DMS53 (cell line): ENCODE measurements around the gene COL18A1.

ENCODE experiments used
- DNase-seq: peaks from one replicate; lab custom pipeline; 2025; lab: John Stamatoyannopoulos, UW

COL18A1 gene

GRCh38 chr21:45536301-45537081, 131.5 kb downstream of the COL18A1 start:
- DNase-seq, result no peak

GRCh38 chr21:45537111-45537745, 132.3 kb downstream of the COL18A1 start:
- no peak for DNase-seq

- DNase-seq, result no peak
Observed at GRCh38 chr21:45537746-45538291, 132.9 kb downstream of the COL18A1 start.

GRCh38 chr21:45538381-45539045, 133.5 kb downstream of the COL18A1 start:
- DNase-seq, result no peak

GRCh38 chr21:45539046-45539795, 134.3 kb downstream of the COL18A1 start:
- DNase-seq, result no peak

GRCh38 chr21:45539796-45540600, 135.0 kb downstream of the COL18A1 start:
- no peak for DNase-seq

GRCh38 chr21:45540601-45540970, 135.6 kb downstream of the COL18A1 start:
- DNase-seq, result no peak

GRCh38 chr21:45541221-45542039, 136.5 kb downstream of the COL18A1 start:
- DNase-seq, result peak; percentile 71

- DNase-seq, result peak; percentile 82
Observed at GRCh38 chr21:45542242-45542666, 137.3 kb downstream of the COL18A1 start, which contains the start of gene SLC19A1. TSS of gene SLC19A1 (minus strand) at chr21:45542440. CDS start at chr21:45537959, 4,481 bp downstream.

- DNase-seq, result peak; percentile 32
Observed at GRCh38 chr21:45542667-45543370, 137.9 kb downstream of the COL18A1 start.

GRCh38 chr21:45543371-45543709, 138.4 kb downstream of the COL18A1 start:
- no peak for DNase-seq

GRCh38 chr21:45543710-45544448, 138.9 kb downstream of the COL18A1 start:
- no peak for DNase-seq

- no peak for DNase-seq
Observed at GRCh38 chr21:45544449-45545235, 139.7 kb downstream of the COL18A1 start.

GRCh38 chr21:45545236-45545570, 140.2 kb downstream of the COL18A1 start:
- DNase-seq, result no peak

- DNase-seq, result no peak
Observed at GRCh38 chr21:45545691-45546531, 140.9 kb downstream of the COL18A1 start.

- no peak for DNase-seq
Observed at GRCh38 chr21:45546636-45547544, 141.9 kb downstream of the COL18A1 start.
